ENCODE measurements around the gene MOXD1.

MOXD1 gene

DNA sequence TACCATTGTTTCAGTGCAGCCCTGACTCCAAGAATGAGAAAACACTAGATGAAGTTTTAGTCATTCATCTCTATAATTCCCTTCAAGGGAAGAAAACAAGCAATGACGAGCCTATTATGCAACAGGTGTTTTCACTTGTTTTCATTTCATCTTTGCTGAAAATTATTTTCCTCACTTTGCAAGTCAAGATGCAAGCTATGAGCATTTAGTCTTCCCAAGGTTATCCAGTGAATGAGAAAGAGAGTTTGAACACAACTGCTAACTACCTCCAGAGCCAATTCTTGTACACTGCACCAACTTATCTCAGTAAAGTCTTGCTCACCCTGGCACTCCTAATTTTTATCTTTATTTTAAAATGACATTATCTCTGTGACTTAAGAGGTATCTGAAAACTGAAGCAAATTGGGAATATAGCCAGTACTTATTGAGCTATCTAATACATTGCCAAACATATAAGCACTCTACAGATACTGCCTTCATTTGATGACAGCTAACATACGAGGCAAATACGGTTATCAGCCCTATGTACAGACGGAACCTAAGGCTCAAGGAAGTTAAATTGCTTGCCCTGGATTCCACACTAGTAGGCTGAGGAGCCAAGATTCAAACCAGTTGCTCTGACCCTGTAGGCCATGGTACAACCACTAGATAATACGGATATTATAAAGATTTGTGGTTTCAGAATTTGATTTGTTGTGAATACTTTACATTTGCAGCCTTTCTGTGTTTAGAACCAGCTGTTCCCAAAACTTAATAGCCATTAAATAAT, 36.8 kb downstream of the MOXD1 start:
- TF ChIP-seq, protein P1, sequence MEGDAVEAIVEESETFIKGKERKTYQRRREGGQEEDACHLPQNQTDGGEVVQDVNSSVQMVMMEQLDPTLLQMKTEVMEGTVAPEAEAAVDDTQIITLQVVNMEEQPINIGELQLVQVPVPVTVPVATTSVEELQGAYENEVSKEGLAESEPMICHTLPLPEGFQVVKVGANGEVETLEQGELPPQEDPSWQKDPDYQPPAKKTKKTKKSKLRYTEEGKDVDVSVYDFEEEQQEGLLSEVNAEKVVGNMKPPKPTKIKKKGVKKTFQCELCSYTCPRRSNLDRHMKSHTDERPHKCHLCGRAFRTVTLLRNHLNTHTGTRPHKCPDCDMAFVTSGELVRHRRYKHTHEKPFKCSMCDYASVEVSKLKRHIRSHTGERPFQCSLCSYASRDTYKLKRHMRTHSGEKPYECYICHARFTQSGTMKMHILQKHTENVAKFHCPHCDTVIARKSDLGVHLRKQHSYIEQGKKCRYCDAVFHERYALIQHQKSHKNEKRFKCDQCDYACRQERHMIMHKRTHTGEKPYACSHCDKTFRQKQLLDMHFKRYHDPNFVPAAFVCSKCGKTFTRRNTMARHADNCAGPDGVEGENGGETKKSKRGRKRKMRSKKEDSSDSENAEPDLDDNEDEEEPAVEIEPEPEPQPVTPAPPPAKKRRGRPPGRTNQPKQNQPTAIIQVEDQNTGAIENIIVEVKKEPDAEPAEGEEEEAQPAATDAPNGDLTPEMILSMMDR (IDR thresholded peaks at IDR 0.05): no peak
- Histone ChIP-seq H3K4me2 (ENCODE audit: low read length) (no peak overlapping the region), H3K27me3 (ENCODE audit: control insufficient read depth, insufficient read depth, low read length) (no peaks in the 10 kb centered on the region), H3K9ac (no peak overlapping the region), H3K27ac (no peak overlapping the region), H3K4me1 (no peaks in the 10 kb centered on the region), H3K79me2 (no peaks in the 10 kb centered on the region), H3K9me3 (ENCODE audit: control insufficient read depth, low read length) (no peaks in the 10 kb centered on the region), H2AFZ (no peak overlapping the region), H3K4me3 (ENCODE audit: low read depth, low read length) (no peak overlapping the region), H3K36me3 (ENCODE audit: control insufficient read depth, insufficient read depth, low read length) (no peaks in the 10 kb centered on the region)

DNA sequence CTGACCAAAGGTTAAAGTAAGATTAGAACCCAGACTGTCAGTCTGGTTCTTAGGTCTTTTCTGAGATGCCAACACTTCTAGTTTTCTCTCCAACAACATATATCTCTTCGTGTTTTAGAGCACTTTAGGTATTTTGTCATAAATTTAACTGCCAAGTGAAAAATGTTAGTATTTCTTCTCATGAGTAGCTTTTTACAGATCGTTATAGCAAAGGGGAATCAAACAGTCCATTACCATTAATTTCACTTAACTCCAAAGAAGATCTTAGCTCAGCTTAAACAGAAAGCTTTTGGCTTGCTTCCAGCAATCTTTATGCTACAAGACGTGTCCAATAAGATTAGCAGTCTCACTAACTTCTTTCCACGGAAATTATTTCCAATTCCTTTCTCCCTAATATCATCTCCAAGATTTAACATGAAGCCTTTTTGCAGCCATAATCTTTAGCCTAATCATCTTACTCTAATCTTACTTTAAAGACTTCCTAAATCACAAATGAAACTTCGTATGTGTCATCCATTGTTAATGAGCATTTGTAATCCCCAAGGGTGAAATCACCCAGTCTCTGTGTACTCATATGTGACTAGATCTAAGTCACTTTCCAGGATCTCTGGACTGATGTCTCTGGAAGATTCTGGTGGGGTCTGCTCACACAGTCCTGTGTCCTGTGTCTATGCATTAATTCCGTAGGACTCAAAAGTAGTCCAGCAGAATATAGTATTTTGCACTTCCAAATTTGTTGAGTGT, 38.7 kb downstream of the MOXD1 start:
- Histone ChIP-seq H3K4me1 (no peaks in the 10 kb centered on the region), H3K79me2 (no peaks in the 10 kb centered on the region), H2AFZ (no peak overlapping the region), H3K27ac (no peak overlapping the region), H3K4me2 (ENCODE audit: low read length) (no peak overlapping the region), H3K36me3 (ENCODE audit: control insufficient read depth, insufficient read depth, low read length) (no peaks in the 10 kb centered on the region), H3K9me3 (ENCODE audit: control insufficient read depth, low read length) (no peaks in the 10 kb centered on the region), H3K27me3 (ENCODE audit: control insufficient read depth, insufficient read depth, low read length) (no peaks in the 10 kb centered on the region), H3K4me3 (ENCODE audit: low read depth, low read length) (no peak overlapping the region), H3K9ac (no peak overlapping the region)
- TF ChIP-seq, protein P1 (IDR thresholded peaks at IDR 0.05): no peak

DNA sequence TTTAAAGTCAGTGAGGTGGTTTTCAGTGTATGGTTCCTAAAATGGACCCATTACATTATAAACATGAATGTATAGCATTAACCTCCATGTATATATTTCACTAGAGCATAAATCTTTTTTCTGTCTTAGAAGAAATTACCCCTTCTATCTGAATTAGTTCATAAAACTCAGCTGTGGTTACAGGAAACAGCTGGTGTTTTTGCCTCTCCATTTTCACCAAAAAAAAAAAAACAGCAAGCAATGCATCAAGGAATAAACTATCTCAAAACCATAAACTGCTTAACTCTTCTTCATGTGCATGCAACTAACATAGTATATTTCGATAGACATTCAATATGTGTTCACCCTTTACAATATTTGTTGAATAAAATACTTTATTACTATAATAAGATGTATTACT, 40.2 kb downstream of the MOXD1 start:
- no peak overlapping the region for H2AFZ ChIP-seq
- TF ChIP-seq, protein P1 (IDR thresholded peaks at IDR 0.05): no peak
- H3K4me3 ChIP-seq (ENCODE audit: low read depth, low read length): no peak overlapping the region
- H3K36me3 ChIP-seq (ENCODE audit: control insufficient read depth, insufficient read depth, low read length): no peaks in the 10 kb centered on the region
- no peak overlapping the region for H3K27ac ChIP-seq
- H3K27me3 ChIP-seq (ENCODE audit: control insufficient read depth, insufficient read depth, low read length): no peaks in the 10 kb centered on the region
- H3K79me2 ChIP-seq: no peaks in the 10 kb centered on the region
- no peaks in the 10 kb centered on the region for H3K4me1 ChIP-seq
- no peak overlapping the region for H3K9ac ChIP-seq
- H3K4me2 ChIP-seq (ENCODE audit: low read length): no peak overlapping the region
- no peaks in the 10 kb centered on the region for H3K9me3 ChIP-seq (ENCODE audit: control insufficient read depth, low read length)

DNA sequence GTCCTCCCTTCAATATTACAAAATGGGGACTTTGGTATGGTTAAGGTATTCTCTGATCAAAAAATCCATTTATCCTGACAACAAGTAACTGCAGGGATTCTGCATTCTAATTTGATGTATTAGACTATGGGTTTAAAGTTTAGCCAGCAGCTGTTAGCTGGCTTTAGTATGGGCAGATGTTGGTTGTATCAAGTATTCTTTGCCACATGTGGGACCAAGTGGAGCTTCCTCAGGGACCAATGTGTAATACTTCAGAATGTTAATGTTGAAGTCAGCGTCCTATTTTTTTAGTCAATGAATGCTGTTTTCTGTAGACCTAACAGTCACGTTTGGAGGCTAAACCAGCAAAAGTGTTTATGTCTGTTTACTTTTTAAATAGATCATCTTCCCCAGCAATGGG, 41.4 kb downstream of the MOXD1 start:
- TF ChIP-seq, protein P1 (IDR thresholded peaks at IDR 0.05): no peak
- Histone ChIP-seq H3K4me3 (ENCODE audit: low read depth, low read length) (no peak overlapping the region), H3K4me1 (no peaks in the 10 kb centered on the region), H2AFZ (no peak overlapping the region), H3K9me3 (ENCODE audit: control insufficient read depth, low read length) (no peaks in the 10 kb centered on the region), H3K27ac (no peak overlapping the region), H3K79me2 (no peaks in the 10 kb centered on the region), H3K36me3 (ENCODE audit: control insufficient read depth, insufficient read depth, low read length) (no peaks in the 10 kb centered on the region), H3K9ac (no peak overlapping the region), H3K27me3 (ENCODE audit: control insufficient read depth, insufficient read depth, low read length) (no peaks in the 10 kb centered on the region), H3K4me2 (ENCODE audit: low read length) (no peak overlapping the region)

All from parathyroid adenoma (tissue), 2 donors.